GM21381 (cell line): Measurements from ENCODE around the gene SORCS1.

ENCODE experiments used
- ATAC-seq: cut with Tn5 transposase; IDR thresholded peaks from one replicate; pipeline ENCODE4 v1.9.1; 2021; ENCODE audit warnings: mild to moderate bottlenecking, moderate library complexity; ENCODE audit not compliant: unreplicated experiment

Gene SORCS1

GRCh38 chr10:107118866-107119265 lies 45.6 kb downstream of the SORCS1 start:
- peak; percentile 52 for ATAC-seq

DNA sequence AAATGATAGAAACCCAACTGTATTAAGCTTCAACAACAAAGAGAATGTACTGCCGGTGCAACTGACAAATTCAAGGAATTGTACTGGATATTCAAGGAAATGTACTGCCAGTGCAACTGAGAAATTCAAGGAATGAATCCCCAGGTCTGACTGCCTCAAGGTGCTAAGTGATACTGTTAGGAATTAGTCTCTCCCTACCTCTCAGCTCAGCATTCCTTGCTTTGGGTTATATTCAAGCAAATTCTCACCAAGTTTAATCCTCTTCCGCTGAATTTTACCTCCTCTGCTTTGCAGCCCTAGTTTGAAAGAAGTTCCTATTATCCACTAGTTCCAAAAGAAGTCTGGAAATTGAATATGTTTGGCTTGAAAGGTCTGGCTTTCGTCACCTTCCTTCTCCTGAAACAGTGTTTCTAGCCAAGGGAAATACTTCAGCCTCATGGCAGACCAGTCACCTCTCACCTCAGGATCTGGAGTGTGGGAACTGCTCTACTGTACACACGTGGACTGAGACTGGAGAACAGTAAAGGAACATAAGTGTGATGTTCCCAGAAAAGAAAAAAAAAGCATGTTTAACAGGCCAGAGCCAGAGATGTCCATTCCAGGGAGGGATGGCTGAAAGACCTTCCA lies 60.4 kb downstream of the SORCS1 start:
- no peak for ATAC-seq

DNA sequence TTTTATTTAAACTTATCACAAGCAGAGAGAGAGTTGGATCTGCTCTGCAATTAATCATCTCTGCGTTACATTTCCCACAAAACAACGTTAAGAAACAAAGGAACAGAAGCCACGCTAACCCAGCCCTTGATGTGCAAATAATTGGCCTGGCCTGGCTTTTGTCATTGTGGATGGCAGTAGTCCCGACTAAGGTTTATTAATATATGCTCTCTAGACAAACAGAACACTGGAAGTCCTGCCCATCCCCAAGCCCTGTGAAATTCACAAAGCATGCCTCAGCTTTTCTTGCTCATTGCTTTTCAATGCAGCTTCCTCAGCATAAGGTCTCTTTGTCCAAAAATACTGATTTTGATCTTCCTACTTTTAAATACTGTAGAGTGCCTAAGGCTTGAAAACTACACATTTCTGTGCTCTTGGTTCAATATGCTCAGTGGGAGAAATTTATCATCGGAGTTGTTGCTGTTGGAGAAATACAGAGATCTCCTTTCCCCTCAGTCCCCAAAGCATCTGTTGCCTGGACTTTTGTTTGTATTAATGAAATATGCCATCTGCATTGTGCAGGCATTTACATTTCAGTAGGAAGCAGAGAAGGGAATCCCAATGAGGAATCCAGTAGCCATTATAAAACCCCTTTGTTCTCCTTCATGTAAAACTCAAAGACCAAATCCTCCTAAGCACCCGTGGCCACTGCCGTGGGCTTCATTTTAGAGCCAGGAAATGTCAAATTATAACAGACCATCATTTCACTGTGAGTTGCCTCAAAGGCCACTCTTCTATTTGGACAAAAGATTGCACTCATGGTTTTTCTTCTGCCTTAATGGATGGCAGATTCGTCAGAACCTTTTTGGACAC lies 61.1 kb downstream of the SORCS1 start:
- no peak for ATAC-seq

DNA sequence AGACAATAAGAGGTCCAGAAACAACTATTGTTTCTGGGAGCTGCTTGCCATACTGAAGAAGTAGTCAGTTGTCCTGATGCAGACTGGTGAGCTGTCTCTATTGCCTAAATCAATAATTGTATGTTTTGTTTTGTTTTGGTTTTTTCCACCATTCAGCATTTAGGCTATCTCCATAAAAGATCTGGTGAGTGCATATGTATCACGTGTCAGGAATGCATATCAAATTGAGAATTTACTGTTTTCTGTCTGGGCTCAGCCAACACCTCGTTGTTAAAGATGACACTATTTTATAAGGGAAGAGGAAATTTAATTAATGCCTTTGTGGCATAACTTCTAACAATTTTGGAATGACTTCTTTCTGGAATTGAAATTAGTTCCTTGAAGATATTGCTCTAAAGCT lies 66.2 kb downstream of the SORCS1 start:
- no peak for ATAC-seq

- no peak for ATAC-seq
Measured at GRCh38 chr10:107094824-107095522, 69.5 kb downstream of the SORCS1 start.

- no peak for ATAC-seq
Measured at GRCh38 chr10:107092321-107092720, 72.2 kb downstream of the SORCS1 start.

DNA sequence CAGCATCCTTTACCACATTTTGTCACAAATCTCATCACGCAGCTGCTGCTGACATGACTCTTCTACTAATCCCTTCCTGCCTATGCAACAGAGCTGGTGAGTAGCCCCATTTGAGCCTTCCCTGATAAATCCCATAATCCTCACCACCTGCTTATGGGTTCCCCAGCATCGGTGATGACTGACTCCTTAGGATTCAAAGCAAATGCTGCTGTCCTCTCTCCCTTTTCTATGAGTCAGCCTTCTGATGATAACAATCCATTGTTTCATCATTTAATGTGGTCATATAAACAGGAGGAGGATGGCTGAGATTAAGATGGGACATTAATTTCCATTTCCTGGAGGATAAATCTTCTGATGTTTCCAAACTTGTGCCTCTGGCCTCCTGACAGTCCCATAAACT lies 73.4 kb downstream of the SORCS1 start:
- no peak for ATAC-seq

GRCh38 chr10:107085665-107086525 lies 78.6 kb downstream of the SORCS1 start:
- no peak for ATAC-seq

DNA sequence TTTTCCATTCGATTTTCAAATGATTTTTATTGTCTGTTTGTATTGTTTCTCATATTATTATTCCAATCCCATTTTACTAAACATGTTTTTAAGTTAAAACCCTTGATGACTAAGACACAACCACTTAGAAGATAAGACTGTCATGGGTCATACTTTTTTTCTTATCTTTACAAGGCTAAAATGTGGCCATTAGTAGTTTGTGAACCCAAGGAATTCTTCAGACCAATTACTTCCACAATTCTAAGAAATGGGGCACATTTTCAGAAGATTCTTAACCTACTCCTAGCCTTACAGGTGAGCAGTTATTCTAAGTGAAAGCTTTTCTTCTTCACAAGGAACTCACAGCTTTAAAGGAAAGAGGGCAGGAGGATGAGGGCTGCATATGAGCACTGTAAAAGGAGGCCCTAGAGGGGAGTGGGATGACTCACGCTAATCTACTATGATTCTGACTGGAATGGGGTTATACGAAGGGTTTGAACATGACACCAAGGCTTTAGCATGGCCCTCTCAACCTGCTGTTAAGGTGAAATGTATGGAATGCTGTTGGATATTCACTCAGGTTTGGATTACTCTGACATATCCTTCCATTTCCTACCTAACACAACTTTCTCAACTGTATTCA lies 81.0 kb downstream of the SORCS1 start:
- ATAC-seq, result no peak

- no peak for ATAC-seq
Measured at GRCh38 chr10:107081644-107082043, 82.9 kb downstream of the SORCS1 start.

DNA sequence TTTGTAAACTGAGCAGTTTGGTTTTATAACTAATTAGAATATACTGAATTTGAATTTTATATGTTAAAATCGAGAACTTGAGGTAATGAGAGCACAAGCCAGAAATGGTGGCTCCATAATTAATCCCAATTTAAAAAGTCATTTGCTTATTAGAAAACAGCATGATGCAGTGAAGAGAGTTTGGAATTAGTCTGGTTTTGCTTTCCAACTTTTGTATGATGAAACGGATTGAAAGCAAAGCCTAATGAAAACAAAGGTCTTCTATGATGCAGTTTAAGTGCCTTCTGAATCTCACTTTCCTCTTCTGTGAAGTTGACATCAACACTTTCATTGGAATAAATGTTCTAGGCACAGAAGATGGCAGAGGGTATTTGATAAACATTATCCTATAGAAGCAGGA lies 89.4 kb downstream of the SORCS1 start:
- ATAC-seq, result no peak

- ATAC-seq, result no peak
Measured at GRCh38 chr10:107072786-107073185, 91.7 kb downstream of the SORCS1 start.

GRCh38 chr10:107072028-107072427 lies 92.5 kb downstream of the SORCS1 start:
- no peak for ATAC-seq

GRCh38 chr10:107071301-107071700 lies 93.2 kb downstream of the SORCS1 start:
- ATAC-seq, result no peak

- ATAC-seq, result no peak
Measured at GRCh38 chr10:107067843-107068242, 96.7 kb downstream of the SORCS1 start.

DNA sequence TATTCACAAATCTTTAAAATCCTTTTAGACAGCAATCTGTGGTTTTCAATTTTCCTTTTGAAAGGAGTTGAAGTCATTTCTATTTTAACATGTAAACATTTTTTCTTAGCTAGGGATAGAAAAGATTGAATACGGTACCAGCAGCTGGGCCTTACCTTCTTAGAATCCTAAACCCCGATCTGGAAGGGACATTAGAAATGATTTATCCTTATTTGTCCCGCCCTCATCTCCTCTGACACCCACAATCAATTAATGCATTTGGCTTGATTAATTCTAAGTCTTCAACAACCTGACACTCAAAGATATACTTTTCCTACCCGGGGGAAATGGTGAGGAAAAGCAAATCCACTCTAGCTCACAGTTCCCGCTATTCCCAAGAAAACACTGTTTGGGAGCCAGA lies 100.4 kb downstream of the SORCS1 start:
- ATAC-seq, result no peak

DNA sequence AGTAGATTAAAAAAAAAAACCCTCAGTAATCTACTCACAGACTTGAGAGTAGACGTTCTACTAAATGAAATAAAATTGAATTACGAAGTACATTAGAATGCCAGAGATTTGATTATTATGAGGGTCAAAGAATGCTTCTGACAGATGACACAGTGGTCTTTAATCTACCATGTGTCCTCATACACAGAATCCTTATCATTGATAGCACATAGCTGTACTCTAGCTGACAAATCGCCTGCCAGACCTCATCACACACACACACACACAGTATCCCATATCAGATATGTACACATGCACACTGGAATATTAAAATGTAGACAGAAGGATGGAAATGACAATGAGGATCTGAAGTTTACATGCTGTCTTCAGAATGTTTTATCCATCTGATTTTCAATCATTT lies 104.6 kb downstream of the SORCS1 start:
- ATAC-seq, result no peak

- no peak for ATAC-seq
Measured at GRCh38 chr10:107059068-107059804, 105.3 kb downstream of the SORCS1 start.

DNA sequence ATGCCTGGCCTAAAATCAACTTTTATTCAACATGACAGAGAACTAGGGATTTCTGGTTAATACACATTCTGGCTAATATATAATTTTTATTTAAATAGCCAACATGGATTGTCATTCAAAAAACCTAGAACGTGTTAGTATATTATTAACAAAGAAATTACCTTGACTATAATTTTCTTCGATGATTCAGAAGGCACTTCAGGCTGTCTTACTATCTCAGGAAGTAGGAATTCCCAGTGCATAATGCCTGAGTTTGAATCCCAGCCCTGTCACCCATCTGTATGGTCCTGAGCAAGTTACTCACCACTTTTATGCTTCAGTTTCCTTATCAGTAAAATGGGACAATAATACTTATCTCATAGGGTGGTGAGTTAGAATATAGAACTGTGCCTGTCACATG lies 106.2 kb downstream of the SORCS1 start:
- no peak for ATAC-seq

DNA sequence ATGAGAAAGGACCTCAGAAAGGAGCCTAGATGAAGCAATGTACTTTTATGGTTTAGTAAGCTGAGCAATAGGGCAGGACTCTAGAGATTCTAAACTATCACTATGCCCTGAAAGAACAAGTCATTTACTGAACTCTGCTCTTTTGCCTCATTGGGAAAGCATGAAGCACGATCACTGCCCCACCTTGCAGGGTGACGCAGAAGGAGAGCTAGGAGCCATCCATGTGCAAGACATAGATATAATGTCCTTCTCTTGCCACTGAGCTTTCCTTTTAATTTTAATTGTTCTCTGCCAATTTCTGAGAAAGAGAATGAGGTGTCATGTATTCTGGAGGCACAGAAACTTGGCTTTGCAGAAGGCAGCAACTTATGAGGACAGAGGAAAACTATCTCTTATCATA lies 108.3 kb downstream of the SORCS1 start:
- ATAC-seq, result no peak
